Kidney (tissue), 14 donors: Measurements from ENCODE around the gene NDFIP1. TPM values are rescaled to one million over a fixed set of nuclear protein-coding genes. Genes with fewer than 3 reads are reported as not detected.

Source experiments
- DNase-seq, 5 donors: peaks; one replicate each; pipeline ENCODE4 v3.0.0-alpha.2; 2013 to 2020
- FAIRE-seq: peaks from 2 replicates; lab custom pipeline; 2012; peaks lifted over from hg19 to GRCh38; lab: Jason Lieb, UNC
- H3K27ac ChIP-seq, 2 donors: one replicate each; pipeline ENCODE4 v1.7.0; 2013; ENCODE audit warnings: low read depth in 2 of 2, low read length in 2 of 2, inconsistent platforms in 1 of 2
- H3K27me3 ChIP-seq: one replicate; pipeline ENCODE4 v1.7.1; 2013; ENCODE audit warnings: low read length, inconsistent platforms; ENCODE audit not compliant: control insufficient read depth, insufficient read depth
- H3K36me3 ChIP-seq, 3 donors: one replicate each; pipeline versions ENCODE4 v1.7.0 to v1.7.1; 2013; ENCODE audit warnings: low read length in 3 of 3, control low read depth in 1 of 3, inconsistent platforms in 1 of 3; ENCODE audit not compliant: insufficient read depth in 3 of 3, control insufficient read depth in 2 of 3
- H3K4me1 ChIP-seq, 3 donors: one replicate each; pipeline versions ENCODE4 v1.7.0 to v1.7.1; 2013; ENCODE audit warnings: low read length in 3 of 3, inconsistent platforms in 1 of 3, low read depth in 1 of 3; ENCODE audit not compliant: control insufficient read depth in 2 of 3, insufficient read depth in 2 of 3
- H3K4me3 ChIP-seq, 3 donors: one replicate each; pipeline versions ENCODE4 v1.7.0 to v1.8.1; 2013; ENCODE audit warnings: low read length in 3 of 3, control low read depth in 1 of 3, inconsistent platforms in 1 of 3
- H3K9ac ChIP-seq, 3 donors: one replicate each; pipeline versions ENCODE4 v1.7.0 to v1.7.1; 2013; ENCODE audit warnings: low read length in 3 of 3, control low read depth in 1 of 3, inconsistent platforms in 1 of 3
- H3K9me3 ChIP-seq, 3 donors: one replicate each; pipeline versions ENCODE4 v1.7.0 to v1.7.1; 2013; ENCODE audit warnings: low read length in 3 of 3, control low read depth in 1 of 3, inconsistent platforms in 1 of 3; ENCODE audit not compliant: control insufficient read depth in 2 of 3, insufficient read depth in 1 of 3
- CTCF ChIP-seq: IDR thresholded peaks from 3 replicates; pipeline ENCODE4 v1.5.1; 2012; ENCODE audit warnings: mild to moderate bottlenecking, moderate library complexity, borderline replicate concordance; ENCODE audit not compliant: insufficient read depth; ENCODE audit errors: extremely low read depth
- intact Hi-C: fragments of 100-400 bp; cut with DNase I; formaldehyde crosslinking; loops from one replicate; pipeline ENCODE4 v1.11.1; 2022
- polyA plus RNA-seq: library from polyadenylated mRNA; stranded (reverse); fragments of 350-450 nt; fragmentation: Illumina TruSeq; extraction: RNeasy Lipid Tissue Mini Kit (QIAGEN cat#74804); gene quantifications from one replicate; pipeline ENCODE4 v1.2.3, GENCODE V29; 2014; ENCODE audit warnings: low read depth, low replicate concordance; ENCODE audit not compliant: insufficient read depth
- total RNA-seq: library from RNA; stranded (reverse); fragmentation: NEBNext Ultra II Directional; extraction: Animal tissue kit (Norgen Biotek cat#: 25700); gene quantifications from one replicate; pipeline ENCODE4 v1.2.1, GENCODE V29; 2021
- donor health status: control.
- donor health status: control.
- donor health status: control.
- donor health status: control.
- donor health status: control.
- donor health status: DM: yes; HTN: yes; CAD: no.
- donor health status: Normal renal cell carcinoma (clear cell type).

Gene NDFIP1
- total and polyA plus RNA-seq, 2 donors from 2014 or later: 92.8 to 107 TPM

GRCh38 chr5:142110046-142110531 is 1.5 kb downstream of the NDFIP1 start:
- H3K27ac ChIP-seq: no peak overlapping the region
- no peaks in the 10 kb centered on the region for H3K36me3 ChIP-seq
- intact Hi-C loops: no loop called here
- no peaks in the 10 kb centered on the region for H3K27me3 ChIP-seq
- FAIRE-seq (no peak), DNase-seq (peak in 2 of 5 donors; percentile 42 to 43)
- no peak for TF ChIP-seq CTCF
- peak overlapping the region; percentile 64 to 94 (median 82) for H3K9ac ChIP-seq
- peaks cover 0 to 12% (median 8%) of the 10 kb centered on the region in 3 donors for H3K4me1 ChIP-seq
- H3K4me3 ChIP-seq: peak overlapping the region; percentile 81 to 91 (median 91)
- no peaks in the 10 kb centered on the region for H3K9me3 ChIP-seq

- H3K27ac ChIP-seq: no peak overlapping the region
- peak overlapping the region in 1 of 3 donors; percentile 94 for H3K9ac ChIP-seq
- no peaks in the 10 kb centered on the region for H3K27me3 ChIP-seq
- no peak for DNase-seq
- no peak for FAIRE-seq
- intact Hi-C loops: no loop called here
- no peak for TF ChIP-seq CTCF
- H3K4me1 ChIP-seq: peaks cover 0 to 12% (median 8%) of the 10 kb centered on the region in 3 donors
- no peaks in the 10 kb centered on the region for H3K9me3 ChIP-seq
- peak overlapping the region in 2 of 3 donors; percentile 7 to 43 for H3K4me3 ChIP-seq
- no peaks in the 10 kb centered on the region for H3K36me3 ChIP-seq
These were observed 2.6 kb downstream of the NDFIP1 start for GRCh38 chr5:142110988-142111687.

GRCh38 chr5:142114687-142115086 is 6.1 kb downstream of the NDFIP1 start:
- Histone ChIP-seq H3K9ac (no peak overlapping the region), H3K27me3 (no peaks in the 10 kb centered on the region), H3K4me1 (peaks cover 0 to 16% (median 13%) of the 10 kb centered on the region in 3 donors), H3K9me3 (no peaks in the 10 kb centered on the region), H3K36me3 (no peaks in the 10 kb centered on the region), H3K4me3 (no peak overlapping the region), H3K27ac (peak overlapping the region in 1 of 2 donors; percentile 28)
- DNase-seq (no peak), FAIRE-seq (no peak)
- intact Hi-C loops: no loop called here
- no peak for TF ChIP-seq CTCF
